ENCODE data around the gene DAPK2. TPM values are rescaled to one million over a fixed set of nuclear protein-coding genes. Genes with fewer than 3 reads are reported as not detected.
A peak's percentile ranks its signal among the peaks of the same experiment; 100 is the strongest.
"Not testable (repeated sequence)": the region's sequence is repeated elsewhere in the genome, so short reads cannot be mapped to it uniquely, and the experiment has no call there.

The DAPK2 gene
- total RNA-seq, 1 donor from 2014 or later: 1.9 TPM

DNA sequence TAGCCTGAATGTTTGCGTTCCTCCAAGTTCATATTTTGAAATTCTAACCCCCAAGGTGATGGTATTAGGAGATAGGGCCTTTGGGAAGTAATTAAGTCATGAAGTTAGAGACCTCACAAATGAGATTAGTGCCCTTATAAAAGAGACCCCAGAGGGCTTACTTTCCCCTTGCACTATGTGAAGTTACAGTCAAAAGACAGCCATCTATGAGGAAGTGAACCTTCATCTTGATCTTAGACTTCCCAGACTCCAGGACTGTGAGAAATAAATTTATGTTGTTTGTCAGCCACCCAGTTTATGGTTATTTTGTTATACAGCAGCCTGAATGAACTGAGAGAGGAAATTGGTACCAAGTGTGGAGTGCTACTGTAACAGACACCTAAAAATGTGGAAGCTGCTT, 74.4 kb downstream of the DAPK2 start:
- intact Hi-C loops (cut with micrococcal nuclease): loop anchor here (1.0 to 2.0 kb wide), 2 partner anchors 38 to 79 kb away; no protein-coding TSS in a partner anchor
- H3K36me3 Mint-ChIP-seq (ENCODE audit: low read depth): no peaks in the 10 kb centered on the region
- H3K4me1 Mint-ChIP-seq (ENCODE audit: low read depth): peaks cover 39% of the 10 kb centered on the region
- no peaks in the 10 kb centered on the region for H3K27me3 Mint-ChIP-seq (ENCODE audit: low read depth)
- H3K4me3 Mint-ChIP-seq (ENCODE audit: low read depth): peak overlapping the region; percentile 10
- no peaks in the 10 kb centered on the region for H3K9me3 Mint-ChIP-seq
- no peak for DNase-seq (ENCODE audit: low spot score)
- H3K27ac Mint-ChIP-seq: peak overlapping the region; percentile 100

DNA sequence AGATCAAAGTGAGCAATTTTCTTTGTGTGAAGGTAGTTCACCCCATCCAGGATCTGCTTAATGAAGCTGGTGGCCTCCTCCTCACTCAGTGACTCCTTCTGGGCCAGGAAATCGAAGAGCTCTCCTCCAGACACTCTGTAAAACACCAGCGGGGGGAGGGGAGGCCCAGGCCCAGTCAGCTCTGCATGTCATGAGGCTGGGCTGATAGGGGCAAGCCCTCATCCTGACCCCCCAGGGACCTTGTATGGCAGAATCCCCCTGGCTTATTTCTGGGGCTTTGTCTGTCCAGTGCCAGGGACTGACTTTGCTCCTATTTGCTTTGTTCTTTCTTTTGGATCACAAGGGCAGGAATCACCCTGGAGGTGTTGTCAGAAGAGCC, 74.9 kb downstream of the DAPK2 start:
- peak; percentile 51 for DNase-seq (ENCODE audit: low spot score)
- Mint-ChIP-seq H3K36me3 (ENCODE audit: low read depth) (no peaks in the 10 kb centered on the region), H3K4me1 (ENCODE audit: low read depth) (peaks cover 39% of the 10 kb centered on the region), H3K27ac (peak overlapping the region; percentile 100), H3K27me3 (ENCODE audit: low read depth) (no peaks in the 10 kb centered on the region), H3K9me3 (no peaks in the 10 kb centered on the region), H3K4me3 (ENCODE audit: low read depth) (peak overlapping the region; percentile 75)
- intact Hi-C loops (cut with micrococcal nuclease): loop anchor here (1.0 to 2.0 kb wide), 2 partner anchors 39 to 79 kb away; no protein-coding TSS in a partner anchor

DNA sequence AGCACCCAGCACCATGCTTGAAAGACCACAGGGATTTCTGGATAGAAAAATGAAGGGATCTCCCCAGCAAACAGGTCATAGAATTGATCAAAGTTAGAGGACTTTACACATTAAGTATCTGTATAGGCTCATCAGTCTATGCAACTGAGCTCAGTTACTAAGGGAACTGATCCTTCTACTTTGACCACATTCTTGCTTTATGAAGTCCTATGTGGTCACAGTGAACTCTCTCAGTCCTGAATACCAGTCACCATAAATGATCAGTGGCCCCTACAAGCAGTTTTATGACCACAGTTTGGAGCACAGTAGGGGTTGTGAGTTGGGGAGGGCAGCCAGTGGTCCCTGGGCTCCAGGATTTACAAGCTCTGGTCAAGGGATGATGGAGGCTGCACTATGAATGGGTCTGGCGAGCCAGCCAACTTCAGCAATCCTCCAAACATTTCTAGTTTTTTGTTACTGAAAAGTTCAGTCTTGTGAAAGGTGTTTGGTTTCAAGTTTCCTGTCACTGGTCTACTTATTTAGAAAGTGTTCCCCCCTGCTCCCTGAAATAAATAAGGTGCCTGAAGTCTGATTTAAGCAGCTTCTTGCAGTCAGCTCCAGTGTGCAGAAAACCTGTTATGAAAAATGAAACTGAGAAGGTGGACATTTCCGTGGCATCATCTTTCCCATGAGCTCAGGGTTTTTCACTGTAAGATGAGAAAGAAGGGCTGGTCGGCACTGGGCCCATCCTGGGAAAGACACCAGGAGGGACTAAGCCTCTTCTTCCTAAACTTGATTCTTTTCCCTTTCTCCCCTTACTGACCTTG, 75.5 kb downstream of the DAPK2 start:
- no peaks in the 10 kb centered on the region for H3K9me3 Mint-ChIP-seq
- no peaks in the 10 kb centered on the region for H3K27me3 Mint-ChIP-seq (ENCODE audit: low read depth)
- H3K4me3 Mint-ChIP-seq (ENCODE audit: low read depth): peak overlapping the region; percentile 75
- peak overlapping the region; percentile 100 for H3K27ac Mint-ChIP-seq
- H3K36me3 Mint-ChIP-seq (ENCODE audit: low read depth): no peaks in the 10 kb centered on the region
- intact Hi-C loops (cut with micrococcal nuclease): loop anchor here (1.0 to 2.0 kb wide), 2 partner anchors 39 to 78 kb away; no protein-coding TSS in a partner anchor
- DNase-seq (ENCODE audit: low spot score): no peak
- H3K4me1 Mint-ChIP-seq (ENCODE audit: low read depth): peaks cover 39% of the 10 kb centered on the region

DNA sequence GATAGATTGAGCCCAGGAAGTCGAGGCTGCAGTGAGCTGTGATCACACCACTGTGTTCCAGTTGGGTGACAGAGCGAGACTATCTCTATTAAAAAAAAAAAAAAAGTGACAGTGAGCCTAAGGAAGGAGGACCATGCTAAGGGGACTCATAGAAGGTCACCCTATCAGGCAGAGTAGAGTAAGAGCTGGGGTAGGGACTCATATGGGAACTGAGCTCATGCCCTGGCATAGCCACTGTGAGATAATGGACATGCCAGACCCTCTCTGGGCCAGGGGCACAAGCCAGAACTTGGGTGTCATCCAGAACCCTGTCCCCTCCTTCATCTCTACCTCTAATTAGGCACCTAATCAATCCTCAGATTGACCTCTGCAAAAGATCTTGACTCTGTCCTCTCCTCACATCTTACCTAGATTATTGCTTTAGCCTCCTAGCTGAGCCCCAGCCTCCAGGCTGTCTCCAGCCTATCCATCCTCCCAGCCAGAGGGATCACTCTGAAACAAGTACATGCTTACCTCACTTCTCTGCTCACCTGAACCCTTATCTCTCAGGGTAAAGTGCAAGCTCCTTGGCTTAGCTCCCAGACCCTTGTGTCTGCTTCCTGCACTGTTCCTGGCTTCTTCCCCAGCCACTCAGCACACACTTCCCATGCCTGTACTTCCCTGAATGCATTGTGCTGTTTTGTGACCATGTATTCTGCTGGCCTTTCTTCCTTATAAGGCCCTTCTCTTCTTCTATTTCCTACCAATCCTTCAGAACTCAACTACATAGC, 76.4 kb downstream of the DAPK2 start:
- no peak for DNase-seq (ENCODE audit: low spot score)
- Mint-ChIP-seq H3K27ac (peak overlapping the region; percentile 100), H3K9me3 (peaks cover 1% of the 10 kb centered on the region), H3K4me3 (ENCODE audit: low read depth) (peak overlapping the region; percentile 37), H3K36me3 (ENCODE audit: low read depth) (no peaks in the 10 kb centered on the region), H3K27me3 (ENCODE audit: low read depth) (no peaks in the 10 kb centered on the region), H3K4me1 (ENCODE audit: low read depth) (peaks cover 39% of the 10 kb centered on the region)
- intact Hi-C loops (cut with micrococcal nuclease): loop anchor here (2.0 kb wide), 1 partner anchor 77 kb away; no protein-coding TSS in a partner anchor

DNA sequence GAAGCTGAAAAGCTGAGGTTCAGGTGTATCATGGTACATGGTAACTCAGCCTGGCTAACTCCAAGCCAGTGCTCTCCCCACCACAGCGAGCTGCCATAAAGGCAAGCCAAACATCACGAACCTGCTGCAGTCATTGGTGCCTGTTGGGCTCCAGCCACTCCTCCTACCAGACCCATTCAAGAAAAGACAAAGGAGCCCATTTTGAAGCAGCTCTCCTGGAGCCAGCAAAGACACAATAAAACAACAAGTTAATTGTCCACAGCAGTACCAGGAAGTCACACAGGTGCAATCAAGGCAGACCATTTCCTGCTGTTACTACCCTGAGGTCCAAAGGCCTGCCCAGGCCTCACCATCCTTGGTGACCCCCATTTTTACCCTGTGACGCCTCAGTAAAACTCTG, 77.6 kb downstream of the DAPK2 start:
- no peak for DNase-seq (ENCODE audit: low spot score)

DNA sequence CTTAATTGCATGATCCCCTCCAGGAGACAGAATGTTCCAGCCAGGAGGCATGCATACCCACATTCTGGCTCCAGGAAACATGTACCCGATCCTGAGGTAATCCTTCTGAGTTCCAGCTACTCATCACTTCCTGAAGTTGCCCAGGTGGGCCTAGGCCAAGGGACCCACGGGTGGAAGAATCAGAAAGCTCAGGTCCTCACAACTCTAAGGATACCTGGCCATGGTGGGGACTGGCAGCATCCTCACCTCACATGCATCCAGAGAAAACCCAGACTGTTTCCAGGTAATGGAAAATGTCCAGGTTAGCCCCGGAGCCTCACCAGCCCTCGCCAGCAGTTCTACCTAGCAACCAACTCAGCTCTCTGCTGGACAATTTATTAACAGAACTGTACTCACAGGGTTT, 78.2 kb downstream of the DAPK2 start:
- Mint-ChIP-seq H3K36me3 (ENCODE audit: low read depth) (peaks cover 7% of the 10 kb centered on the region), H3K27me3 (ENCODE audit: low read depth) (peaks cover 4% of the 10 kb centered on the region), H3K4me3 (ENCODE audit: low read depth) (no peak overlapping the region), H3K9me3 (peaks cover 17% of the 10 kb centered on the region), H3K27ac (no peak overlapping the region), H3K4me1 (ENCODE audit: low read depth) (peaks cover 35% of the 10 kb centered on the region)
- intact Hi-C loops (cut with micrococcal nuclease): no loop called here
- DNase-seq (ENCODE audit: low spot score): peak; percentile 0

More for the DNA sequence above, 77.6 kb downstream of the DAPK2 start:
- peaks cover 39% of the 10 kb centered on the region for H3K4me1 Mint-ChIP-seq (ENCODE audit: low read depth)
- H3K27me3 Mint-ChIP-seq (ENCODE audit: low read depth): peaks cover 4% of the 10 kb centered on the region
- peaks cover 7% of the 10 kb centered on the region for H3K36me3 Mint-ChIP-seq (ENCODE audit: low read depth)
- H3K4me3 Mint-ChIP-seq (ENCODE audit: low read depth): no peak overlapping the region
- H3K9me3 Mint-ChIP-seq: peaks cover 11% of the 10 kb centered on the region
- H3K27ac Mint-ChIP-seq: no peak overlapping the region
- intact Hi-C loops (cut with micrococcal nuclease): no loop called here

DNA sequence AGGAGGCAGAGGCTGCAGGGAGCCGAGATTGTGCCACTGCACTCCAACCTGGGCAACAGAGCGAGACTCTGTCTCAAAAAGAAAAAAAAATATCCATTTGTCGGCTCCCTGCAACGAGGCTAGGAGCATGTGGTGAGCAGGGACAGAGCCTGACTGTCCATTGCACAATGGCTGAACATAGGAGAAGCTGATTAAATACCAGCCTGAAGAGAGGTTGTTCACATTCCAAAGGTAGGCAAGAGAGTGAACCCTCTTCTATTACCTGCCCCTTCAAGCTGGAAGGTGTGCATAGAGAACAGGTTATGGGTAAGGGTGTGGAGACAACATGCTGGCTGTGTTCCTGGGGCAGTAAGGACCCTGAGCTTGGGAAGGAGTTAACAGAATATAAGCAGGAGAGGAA, 78.7 kb downstream of the DAPK2 start:
- Mint-ChIP-seq H3K9me3 (peaks cover 17% of the 10 kb centered on the region), H3K27ac (no peak overlapping the region), H3K4me1 (ENCODE audit: low read depth) (peaks cover 35% of the 10 kb centered on the region), H3K27me3 (ENCODE audit: low read depth) (peaks cover 4% of the 10 kb centered on the region), H3K4me3 (ENCODE audit: low read depth) (no peak overlapping the region), H3K36me3 (ENCODE audit: low read depth) (peaks cover 7% of the 10 kb centered on the region)
- DNase-seq (ENCODE audit: low spot score): no peak
- intact Hi-C loops (cut with micrococcal nuclease): no loop called here

DNA sequence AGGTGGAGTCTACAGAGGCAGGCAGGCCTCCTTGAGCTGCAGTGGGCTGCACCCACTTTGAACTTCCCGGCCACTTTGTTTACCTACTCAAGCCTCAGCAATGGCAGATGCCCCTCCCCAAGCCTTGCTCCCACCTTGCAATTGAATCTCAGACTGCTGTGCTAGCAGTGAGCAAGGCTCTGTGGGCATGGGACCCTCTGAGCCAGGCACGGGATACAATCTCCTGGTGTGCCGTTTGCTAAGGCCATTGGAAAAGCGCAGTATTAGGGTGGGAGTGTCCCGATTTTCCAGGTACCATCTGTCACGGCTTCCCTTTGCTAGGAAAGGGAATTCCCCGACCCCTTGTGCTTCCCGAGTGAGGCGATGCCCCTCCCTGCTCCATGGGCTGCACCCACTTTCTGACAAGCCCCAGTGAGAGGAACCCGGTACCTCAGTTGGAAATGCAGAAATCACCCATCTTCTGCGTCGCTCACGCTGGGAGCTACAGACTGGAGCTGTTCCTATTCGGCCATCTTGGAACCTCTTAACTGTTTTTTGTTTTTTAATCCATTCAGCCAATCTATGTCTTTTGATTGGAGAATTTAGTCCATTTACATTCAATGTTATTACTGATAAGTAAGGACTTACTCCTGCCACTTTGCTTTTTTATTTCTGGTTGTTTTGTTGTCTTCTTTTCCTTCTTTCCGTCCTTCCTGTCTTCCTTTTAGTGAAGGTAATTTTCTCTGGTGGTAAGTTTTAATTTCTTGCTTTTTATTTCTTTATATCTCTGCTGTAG, 83.2 kb downstream of the DAPK2 start:
- Mint-ChIP-seq H3K9me3 (peaks cover 31% of the 10 kb centered on the region), H3K27me3 (ENCODE audit: low read depth) (peaks cover 22% of the 10 kb centered on the region)
- H3K4me3 Mint-ChIP-seq (ENCODE audit: low read depth); H3K4me1 Mint-ChIP-seq (ENCODE audit: low read depth); H3K36me3 Mint-ChIP-seq (ENCODE audit: low read depth); DNase-seq (ENCODE audit: low spot score); intact Hi-C loops (cut with micrococcal nuclease); H3K27ac Mint-ChIP-seq: not testable (repeated sequence)

DNA sequence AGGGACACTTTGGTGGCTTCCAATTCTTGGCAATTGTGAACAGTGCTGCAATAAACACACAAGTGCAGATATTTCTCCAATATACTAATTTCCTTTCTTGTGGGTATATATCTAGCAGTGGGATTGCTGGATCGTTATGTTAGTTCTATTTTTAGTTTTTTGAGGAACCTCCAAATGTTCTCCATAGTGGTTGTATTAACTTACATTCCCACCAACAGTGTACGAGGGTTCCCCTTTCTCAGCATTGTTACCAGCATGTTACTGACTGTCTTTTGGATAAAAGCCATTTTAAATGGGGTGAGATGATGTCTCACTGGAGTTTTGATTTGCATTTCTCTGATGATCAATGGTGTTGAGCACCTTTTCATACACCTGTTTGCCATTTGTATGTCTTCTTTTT, 92.8 kb downstream of the DAPK2 start:
- Mint-ChIP-seq H3K9me3 (peaks cover 4% of the 10 kb centered on the region), H3K27me3 (ENCODE audit: low read depth) (peaks cover 10% of the 10 kb centered on the region), H3K4me3 (ENCODE audit: low read depth) (no peak overlapping the region), H3K36me3 (ENCODE audit: low read depth) (no peaks in the 10 kb centered on the region), H3K27ac (no peak overlapping the region), H3K4me1 (ENCODE audit: low read depth) (peaks cover 7% of the 10 kb centered on the region)
- no peak for DNase-seq (ENCODE audit: low spot score)
- intact Hi-C loops (cut with micrococcal nuclease): no loop called here

DNA sequence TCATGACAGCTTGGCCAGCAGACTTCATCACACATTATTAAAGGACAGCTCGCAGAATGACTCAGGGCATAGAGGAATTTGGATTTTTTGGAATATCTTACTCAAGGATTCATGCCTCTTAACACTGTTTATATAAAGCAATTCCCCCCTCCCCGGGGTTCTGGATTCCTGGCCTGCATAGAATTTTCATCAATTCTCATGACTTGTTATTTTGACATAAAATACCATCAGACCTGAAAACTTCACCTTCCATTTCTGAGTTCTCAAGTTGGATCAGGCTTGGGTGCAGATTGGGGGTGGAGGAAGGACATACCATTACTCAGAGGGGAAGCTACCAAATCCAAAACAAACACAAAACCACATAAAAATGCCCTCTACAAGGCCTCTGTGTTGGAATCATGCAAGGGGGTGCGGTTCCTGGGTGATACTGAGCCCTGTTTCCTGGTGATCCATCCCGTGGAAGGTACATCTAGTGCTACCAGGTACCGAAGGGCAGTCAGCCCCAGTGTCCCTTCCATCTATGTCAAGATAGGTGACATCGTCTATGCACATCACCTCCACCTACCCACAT, 95.3 kb downstream of the DAPK2 start:
- H3K36me3 Mint-ChIP-seq (ENCODE audit: low read depth): no peaks in the 10 kb centered on the region
- H3K4me3 Mint-ChIP-seq (ENCODE audit: low read depth): no peak overlapping the region
- DNase-seq (ENCODE audit: low spot score): no peak
- no peak overlapping the region for H3K27ac Mint-ChIP-seq
- intact Hi-C loops (cut with micrococcal nuclease): no loop called here
- peaks cover 7% of the 10 kb centered on the region for H3K4me1 Mint-ChIP-seq (ENCODE audit: low read depth)
- H3K9me3 Mint-ChIP-seq: no peaks in the 10 kb centered on the region
- peaks cover 10% of the 10 kb centered on the region for H3K27me3 Mint-ChIP-seq (ENCODE audit: low read depth)

DNA sequence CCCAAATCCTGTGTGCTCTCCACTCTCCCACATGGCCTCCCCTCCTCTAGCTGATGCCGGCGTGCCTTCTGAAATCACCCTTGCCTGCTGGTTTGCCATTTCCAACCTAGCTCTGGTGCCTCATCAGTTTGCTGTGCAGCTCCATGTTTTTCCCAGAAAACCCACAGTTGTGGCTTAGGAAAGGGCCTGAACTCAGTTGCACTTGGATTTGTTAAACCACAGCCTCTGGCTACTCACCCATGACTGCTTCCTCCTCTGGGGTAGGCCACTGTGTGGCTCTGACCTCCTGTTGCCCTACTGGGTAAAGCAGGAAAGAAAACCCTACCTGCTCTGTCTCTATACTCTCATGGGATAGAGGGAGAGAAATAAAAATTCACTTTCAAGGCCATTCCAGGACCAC, 97.3 kb downstream of the DAPK2 start:
- H3K27me3 Mint-ChIP-seq (ENCODE audit: low read depth): peaks cover 2% of the 10 kb centered on the region
- intact Hi-C loops (cut with micrococcal nuclease): loop anchor here (10.0 kb wide), 1 partner anchor 96 kb away; the partner anchor contains the start of gene DAPK2
- H3K27ac Mint-ChIP-seq: no peak overlapping the region
- H3K4me1 Mint-ChIP-seq (ENCODE audit: low read depth): peaks cover 12% of the 10 kb centered on the region
- no peaks in the 10 kb centered on the region for H3K9me3 Mint-ChIP-seq
- no peak overlapping the region for H3K4me3 Mint-ChIP-seq (ENCODE audit: low read depth)
- H3K36me3 Mint-ChIP-seq (ENCODE audit: low read depth): no peaks in the 10 kb centered on the region
- peak; percentile 6 for DNase-seq (ENCODE audit: low spot score)

DNA sequence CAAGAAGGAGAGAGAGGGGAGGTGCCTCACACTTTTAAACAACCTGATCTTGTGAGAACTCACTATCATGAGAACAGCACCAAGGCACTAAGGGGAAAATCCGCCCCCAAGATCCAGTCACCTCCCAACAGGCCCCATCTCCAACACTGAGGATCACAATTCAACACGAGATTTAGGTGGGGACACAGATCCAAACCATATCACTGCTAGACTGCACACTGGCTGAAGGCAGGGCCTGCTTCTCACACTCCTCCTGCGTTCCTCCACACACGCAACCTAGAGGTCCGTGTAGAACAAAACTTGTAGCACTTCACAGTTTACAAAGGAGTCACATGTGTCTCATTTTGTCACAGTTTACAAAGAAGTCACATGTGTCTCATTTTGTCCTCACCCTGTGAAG, 97.8 kb downstream of the DAPK2 start:
- Mint-ChIP-seq H3K4me3 (ENCODE audit: low read depth) (no peak overlapping the region), H3K4me1 (ENCODE audit: low read depth) (peaks cover 12% of the 10 kb centered on the region), H3K9me3 (no peaks in the 10 kb centered on the region), H3K36me3 (ENCODE audit: low read depth) (no peaks in the 10 kb centered on the region), H3K27ac (no peak overlapping the region), H3K27me3 (ENCODE audit: low read depth) (no peaks in the 10 kb centered on the region)
- intact Hi-C loops (cut with micrococcal nuclease): loop anchor here (10.0 kb wide), 1 partner anchor 96 kb away; the partner anchor contains the start of gene DAPK2
- peak; percentile 1 for DNase-seq (ENCODE audit: low spot score)

Data from activated T-helper 2 cell treated with anti-CD3 and anti-CD28 coated beads, Interferon-gamma antibody, Interleukin-2, Interleukin-4, amounts not matched to agents 10 μg/mL and 5 μg/mL and 100 μg/mL, durations not matched to agents 14 hours and 24 hours and 36 hours (primary cell).